Type B pancreatic cell (in vitro differentiated cells): ENCODE results near the gene CDC20. TPM values are rescaled to one million over a fixed set of nuclear protein-coding genes. Genes with fewer than 3 reads are reported as not detected.

Experiments used
- DNase-seq: peaks from one replicate; pipeline ENCODE4 v3.0.0; 2021; ENCODE audit warnings: mixed read lengths; ENCODE audit not compliant: unreplicated experiment; ENCODE audit errors: extremely low spot score
- H3K27ac Mint-ChIP-seq: 2 replicates; pipeline ENCODE4 v1.8.0; 2021; ENCODE audit warnings: mild to moderate bottlenecking, mixed read lengths
- H3K27me3 Mint-ChIP-seq: 2 replicates; pipeline ENCODE4 v1.8.0; 2021; ENCODE audit warnings: mixed read lengths
- H3K36me3 Mint-ChIP-seq: 2 replicates; pipeline ENCODE4 v1.8.0; 2021; ENCODE audit warnings: mixed read lengths
- H3K4me1 Mint-ChIP-seq: one replicate; pipeline ENCODE4 v1.8.0; 2021; ENCODE audit warnings: mixed read lengths; ENCODE audit not compliant: unreplicated experiment
- H3K4me3 Mint-ChIP-seq: 2 replicates; pipeline ENCODE4 v1.8.0; 2021; ENCODE audit warnings: mild to moderate bottlenecking, mixed read lengths
- H3K9me3 Mint-ChIP-seq: 2 replicates; pipeline ENCODE4 v1.8.0; 2021; ENCODE audit warnings: mixed read lengths
- CTCF ChIP-seq: fragments of 200-600 bp; sonication (generic); conservative IDR thresholded peaks from 2 replicates; pipeline ENCODE4 v1.5.0; 2021; ENCODE audit warnings: antibody characterized with exemption, mild to moderate bottlenecking
- total RNA-seq: library from RNA; stranded (reverse); gene quantifications from 2 replicates; pipeline ENCODE4 v1.2.1, GENCODE V29; 2021; ENCODE audit warnings: low replicate concordance

The CDC20 gene
- total RNA-seq, 1 donor from 2014 or later: 114 TPM

- no peaks in the 10 kb centered on the region for H3K27me3 Mint-ChIP-seq
- H3K9me3 Mint-ChIP-seq: peaks cover 6% of the 10 kb centered on the region
- no peak for TF ChIP-seq CTCF
- H3K36me3 Mint-ChIP-seq: no peaks in the 10 kb centered on the region
- H3K27ac Mint-ChIP-seq: no peak overlapping the region
- H3K4me1 Mint-ChIP-seq: no peaks in the 10 kb centered on the region
- no peak for DNase-seq
- H3K4me3 Mint-ChIP-seq: no peak overlapping the region
These were observed 34.0 kb upstream of the CDC20 start for GRCh38 chr1:43324810-43325209.

DNA sequence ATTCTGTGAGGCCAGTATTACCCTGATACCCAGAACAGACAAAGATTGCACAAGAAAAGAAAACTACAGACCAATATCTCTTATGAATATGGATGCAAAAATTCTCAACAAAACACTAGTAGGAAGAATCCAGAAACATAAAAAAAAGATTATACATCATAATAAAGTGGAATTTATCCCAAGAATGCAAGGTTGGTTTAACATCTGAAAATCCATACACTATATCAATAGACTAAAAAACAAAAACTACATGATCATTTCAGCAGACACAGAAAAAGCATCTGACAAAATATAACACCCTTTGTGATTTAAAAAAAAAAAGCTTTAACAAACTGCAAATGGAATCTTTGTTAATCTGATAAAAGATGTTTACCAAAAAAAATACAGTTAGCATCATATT is 33.4 kb upstream of the CDC20 start:
- no peak for DNase-seq
- Mint-ChIP-seq H3K4me3 (no peak overlapping the region), H3K27me3 (no peaks in the 10 kb centered on the region), H3K27ac (no peak overlapping the region), H3K4me1 (no peaks in the 10 kb centered on the region), H3K9me3 (peaks cover 6% of the 10 kb centered on the region), H3K36me3 (no peaks in the 10 kb centered on the region)
- no peak for TF ChIP-seq CTCF

- H3K4me1 Mint-ChIP-seq: no peaks in the 10 kb centered on the region
- no peaks in the 10 kb centered on the region for H3K27me3 Mint-ChIP-seq
- peaks cover 6% of the 10 kb centered on the region for H3K9me3 Mint-ChIP-seq
- DNase-seq: no peak
- TF ChIP-seq CTCF: no peak
- H3K36me3 Mint-ChIP-seq: no peaks in the 10 kb centered on the region
- H3K4me3 Mint-ChIP-seq: no peak overlapping the region
- no peak overlapping the region for H3K27ac Mint-ChIP-seq
These were observed 31.1 kb upstream of the CDC20 start for GRCh38 chr1:43327549-43328292.

DNA sequence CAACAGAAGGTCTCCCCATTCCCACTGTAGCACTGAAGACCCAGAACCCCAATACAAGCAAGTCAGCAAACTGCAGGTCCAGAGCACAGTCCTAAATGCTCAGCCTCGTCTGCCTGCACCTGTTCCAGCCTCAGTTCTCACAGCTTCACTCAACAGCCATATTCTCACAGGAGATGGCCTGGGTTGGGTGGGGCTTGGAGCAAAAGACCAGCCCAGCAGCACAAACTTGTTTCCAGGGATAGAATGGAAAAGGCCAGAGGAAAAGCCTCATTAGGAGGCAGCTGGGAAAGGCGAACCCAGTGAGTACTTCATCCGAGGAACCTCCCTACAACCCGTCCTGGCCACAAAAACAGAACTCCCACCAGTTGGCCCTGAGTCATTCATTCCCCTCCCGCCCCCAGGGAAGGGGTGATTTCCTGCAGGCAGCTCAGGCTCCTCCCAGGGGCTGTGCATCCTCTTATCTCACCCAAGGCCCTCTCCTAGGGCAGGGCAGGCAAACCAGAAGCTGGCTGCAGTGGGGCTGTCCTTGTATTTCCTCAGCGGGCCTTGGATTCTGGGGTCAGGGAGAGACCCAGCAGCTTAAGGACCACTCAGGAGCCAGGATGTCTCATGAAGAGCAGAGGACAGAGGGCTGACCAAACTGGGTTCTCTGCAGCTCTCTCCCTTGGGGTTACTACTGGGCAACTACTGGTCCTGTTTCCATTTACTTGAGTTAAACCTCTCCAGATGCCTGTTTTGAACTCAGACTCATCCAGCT is 28.6 kb upstream of the CDC20 start:
- Mint-ChIP-seq H3K27ac (no peak overlapping the region), H3K9me3 (peaks cover 6% of the 10 kb centered on the region), H3K36me3 (no peaks in the 10 kb centered on the region), H3K4me3 (no peak overlapping the region), H3K27me3 (peaks cover 5% of the 10 kb centered on the region), H3K4me1 (no peaks in the 10 kb centered on the region)
- no peak for DNase-seq
- no peak for TF ChIP-seq CTCF

DNA sequence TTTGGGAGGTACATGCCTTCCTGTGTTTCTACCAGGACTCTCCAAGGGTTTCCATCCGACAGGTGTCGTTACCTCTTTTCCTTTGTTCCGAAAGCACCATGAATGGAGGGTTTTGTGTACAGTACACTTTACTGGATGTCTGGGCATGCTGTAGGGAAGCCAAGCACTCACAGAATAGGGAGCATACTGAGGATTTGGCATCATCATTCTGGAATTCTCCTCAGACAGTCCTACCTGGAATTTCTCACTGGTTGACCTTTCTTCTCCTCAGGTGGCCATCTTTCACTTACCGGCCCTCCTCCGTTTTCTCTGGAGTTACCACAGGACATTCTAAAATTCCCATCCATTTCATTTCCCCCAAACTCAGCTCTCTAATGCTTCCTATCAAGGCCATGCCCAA is 27.1 kb upstream of the CDC20 start:
- DNase-seq: no peak
- Mint-ChIP-seq H3K4me3 (no peak overlapping the region), H3K36me3 (no peaks in the 10 kb centered on the region), H3K9me3 (peaks cover 6% of the 10 kb centered on the region), H3K27ac (no peak overlapping the region), H3K4me1 (no peaks in the 10 kb centered on the region), H3K27me3 (peaks cover 5% of the 10 kb centered on the region)
- TF ChIP-seq CTCF: no peak
